HG03060 (cell line): ENCODE data around the gene DNER.
"Not testable (repeated sequence)": the region's sequence is repeated elsewhere in the genome, so short reads cannot be mapped to it uniquely, and the experiment has no call there.

ENCODE experiments used
- ATAC-seq: cut with Tn5 transposase; IDR thresholded peaks from one replicate; pipeline ENCODE4 v1.9.1; 2021; ENCODE audit warnings: low read depth, moderate number of reproducible peaks; ENCODE audit not compliant: unreplicated experiment

Gene DNER

GRCh38 chr2:229719926-229720647 lies 5.7 kb upstream of the DNER start:
- no peak for ATAC-seq

- no peak for ATAC-seq
Measured at GRCh38 chr2:229718057-229718456, 3.7 kb upstream of the DNER start.

- ATAC-seq: no peak
Measured at GRCh38 chr2:229715895-229716507, 1.6 kb upstream of the DNER start.

- no peak for ATAC-seq
Measured at GRCh38 chr2:229714736-229715541, 584 bp upstream of the DNER start.

- ATAC-seq: no peak
Measured at GRCh38 chr2:229713371-229714079, 830 bp downstream of the DNER start.

- ATAC-seq: no peak
Measured at GRCh38 chr2:229712136-229712535, 2.2 kb downstream of the DNER start.

- no peak for ATAC-seq
Measured at GRCh38 chr2:229708335-229708734, 6.0 kb downstream of the DNER start.

GRCh38 chr2:229703909-229704630 lies 10.3 kb downstream of the DNER start:
- ATAC-seq: no peak

GRCh38 chr2:229701716-229702115 lies 12.6 kb downstream of the DNER start:
- ATAC-seq: no peak

- ATAC-seq: no peak
Measured at GRCh38 chr2:229701062-229701461, 13.3 kb downstream of the DNER start.

- no peak for ATAC-seq
Measured at GRCh38 chr2:229695961-229696360, 18.4 kb downstream of the DNER start.

GRCh38 chr2:229693845-229694244 lies 20.5 kb downstream of the DNER start:
- ATAC-seq: not testable (repeated sequence)

GRCh38 chr2:229691631-229692030 lies 22.7 kb downstream of the DNER start:
- ATAC-seq: no peak

- no peak for ATAC-seq
Measured at GRCh38 chr2:229689307-229689839, 25.0 kb downstream of the DNER start.

- no peak for ATAC-seq
Measured at GRCh38 chr2:229688141-229688540, 26.2 kb downstream of the DNER start.

- no peak for ATAC-seq
Measured at GRCh38 chr2:229686122-229686919, 28.0 kb downstream of the DNER start.

GRCh38 chr2:229684942-229685562 lies 29.3 kb downstream of the DNER start:
- ATAC-seq: no peak

GRCh38 chr2:229679393-229680125 lies 34.8 kb downstream of the DNER start:
- no peak for ATAC-seq
